GM12878 (cell line): ENCODE measurements around the gene SEC23A. TPM values are rescaled to one million over a fixed set of nuclear protein-coding genes. Genes with fewer than 3 reads are reported as not detected.

Experiments
- ASH2L ChIP-seq: fragments of 300-600, 200-600 bp; sonication (generic); IDR thresholded peaks from 2 replicates; pipeline ENCODE4 v1.6.1; 2017; ENCODE audit warnings: low read depth, mild to moderate bottlenecking, borderline replicate concordance
- BCL11A ChIP-seq: IDR thresholded peaks from 2 replicates; pipeline ENCODE4 v1.6.1; 2011; ENCODE audit warnings: low read depth, low read length
- BHLHE40 ChIP-seq, 2 experiments: fragments of 450-650 bp in 1 of 2; IDR thresholded peaks; 2 replicates each; pipeline ENCODE4 v1.6.1; 2011 to 2017; ENCODE audit warnings: low read depth in 2 of 2, borderline replicate concordance in 1 of 2, improper control_type of control experiment in 1 of 2, low read length in 1 of 2, mild to moderate bottlenecking in 1 of 2
- EP300 ChIP-seq, 2 experiments: fragments of 150-350 bp in 1 of 2; IDR thresholded peaks; 2 replicates each; pipeline ENCODE4 v1.6.1; 2011 to 2012; ENCODE audit warnings: low read depth in 2 of 2, low read length in 2 of 2, borderline replicate concordance in 1 of 2, improper control_type of control experiment in 1 of 2, inconsistent platforms in 1 of 2; ENCODE audit not compliant: control insufficient read depth in 1 of 2
- HDAC2 ChIP-seq: fragments of 200-600 bp; sonication (generic); IDR thresholded peaks from 2 replicates; pipeline ENCODE4 v1.6.1; 2017
- IKZF2 ChIP-seq, 2 experiments: fragments of 450-650 bp; IDR thresholded peaks; 2 replicates each; pipeline ENCODE4 v1.6.1; 2017; ENCODE audit warnings: mild to moderate bottlenecking in 2 of 2, moderate library complexity in 2 of 2
- MXI1 ChIP-seq: fragments of 150-350 bp; IDR thresholded peaks from 2 replicates; pipeline ENCODE4 v1.6.1; 2011; ENCODE audit warnings: low read depth, mild to moderate bottlenecking, inconsistent platforms, low read length, improper control_type of control experiment
- PAX8 ChIP-seq: fragments of 450-650 bp; IDR thresholded peaks from 2 replicates; pipeline ENCODE4 v1.6.1; 2017; ENCODE audit warnings: mild to moderate bottlenecking, moderate library complexity
- PML ChIP-seq: IDR thresholded peaks from 2 replicates; pipeline ENCODE4 v1.6.1; 2012; ENCODE audit warnings: low read length, inconsistent platforms
- RELA ChIP-seq: fragments of 450-650 bp; IDR thresholded peaks from 2 replicates; pipeline ENCODE4 v1.8.0; 2014; ENCODE audit warnings: borderline replicate concordance; ENCODE audit not compliant: partially characterized antibody
- RUNX3 ChIP-seq: IDR thresholded peaks from 2 replicates; pipeline ENCODE4 v1.6.1; 2012; ENCODE audit warnings: low read length, inconsistent platforms
- SUPT20H ChIP-seq: IDR thresholded peaks from 2 replicates; pipeline ENCODE4 v1.6.1; 2011; ENCODE audit warnings: low read depth, mild to moderate bottlenecking, low read length, moderate library complexity, borderline replicate concordance; ENCODE audit not compliant: control insufficient read depth
- YBX1 ChIP-seq: fragments of 450-650 bp; IDR thresholded peaks from 2 replicates; pipeline ENCODE4 v1.6.1; 2016; ENCODE audit warnings: antibody characterized with exemption
- ZNF217 ChIP-seq: fragments of 450-650 bp; IDR thresholded peaks from 2 replicates; pipeline ENCODE4 v1.6.1; 2017; ENCODE audit warnings: antibody characterized with exemption, mild to moderate bottlenecking
- ZNF274 ChIP-seq: IDR thresholded peaks from one replicate; pipeline ENCODE4 v1.8.0; 2011; ENCODE audit not compliant: insufficient read length, insufficient read depth
- ZSCAN29 ChIP-seq: fragments of 450-650 bp; IDR thresholded peaks from 2 replicates; pipeline ENCODE4 v1.6.1; 2017; ENCODE audit warnings: mild to moderate bottlenecking, moderate library complexity
- polyA plus RNA-seq, 11 experiments: library from polyadenylated mRNA; depleted of rRNA in 4 of 11; unstranded in 6 of 11; stranded (reverse) in 5 of 11; fragments of >200 nt; fragmentation: Nextera tagmentation in 4 of 11; fragmentation: Illumina TruSeq in 1 of 11; extraction: Ambion mirVana in 4 of 11; extraction: Trizol in 1 of 11; gene quantifications; 1 replicate in 1 of 11; 2 replicates in 10 of 11; pipeline versions ENCODE4 v1.2.1 to v1.2.3, GENCODE V29; 2011 to 2016; ENCODE audit warnings: inconsistent platforms in 2 of 11, missing spikeins in 2 of 11, low read depth in 1 of 11
- total RNA-seq, 4 experiments: library from RNA; depleted of rRNA in 3 of 4; stranded (reverse); fragments of >200 nt in 3 of 4; fragmentation: Illumina TruSeq in 1 of 4; extraction: Trizol in 1 of 4; gene quantifications; 2 replicates each; pipeline versions ENCODE4 v1.2.1 to v1.2.3, GENCODE V29; 2013 to 2021
- TF ChIP-seq, protein P1 (sequence below): fragments of 450-650 bp; IDR thresholded peaks from 2 replicates; pipeline ENCODE4 v1.6.1; 2017; ENCODE audit warnings: mild to moderate bottlenecking, moderate library complexity
- TF ChIP-seq, protein P2 (sequence below): IDR thresholded peaks from 2 replicates; pipeline ENCODE4 v1.6.1; 2012; ENCODE audit warnings: low read depth, low read length, improper control_type of control experiment
- TF ChIP-seq, protein P3 (sequence below): fragments of 450-650 bp; IDR thresholded peaks from 2 replicates; pipeline ENCODE4 v1.6.1; 2017; ENCODE audit warnings: antibody characterized with exemption, mild to moderate bottlenecking, moderate library complexity

Gene SEC23A
- total and polyA plus RNA-seq, 10 of the 15 experiments (the other 5 are each of a cell fraction or from before 2014, with no cell fraction given) = 13.6 to 63.8 (median 37.3) TPM

DNA sequence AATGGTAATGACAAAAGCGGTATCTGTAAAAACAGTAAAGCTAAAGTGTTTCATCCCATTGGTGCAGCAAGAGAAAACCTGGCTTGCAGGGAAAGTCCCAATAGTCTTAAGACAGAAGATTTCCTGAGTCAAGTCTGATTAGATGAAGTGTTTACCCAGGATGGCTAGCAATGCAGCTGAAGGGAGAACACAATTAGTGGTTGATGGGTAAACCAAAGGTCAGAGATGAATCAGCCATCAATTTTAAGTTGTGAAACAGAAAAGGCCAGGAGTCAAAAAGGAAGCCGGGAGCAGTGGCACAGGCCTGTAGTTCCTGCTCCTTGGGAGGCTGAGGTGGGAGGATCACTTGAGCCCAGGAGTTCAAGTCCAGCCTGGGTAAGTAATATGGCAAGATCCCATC, 52.6 kb downstream of the SEC23A start (continued):
- TF ChIP-seq, protein P1, sequence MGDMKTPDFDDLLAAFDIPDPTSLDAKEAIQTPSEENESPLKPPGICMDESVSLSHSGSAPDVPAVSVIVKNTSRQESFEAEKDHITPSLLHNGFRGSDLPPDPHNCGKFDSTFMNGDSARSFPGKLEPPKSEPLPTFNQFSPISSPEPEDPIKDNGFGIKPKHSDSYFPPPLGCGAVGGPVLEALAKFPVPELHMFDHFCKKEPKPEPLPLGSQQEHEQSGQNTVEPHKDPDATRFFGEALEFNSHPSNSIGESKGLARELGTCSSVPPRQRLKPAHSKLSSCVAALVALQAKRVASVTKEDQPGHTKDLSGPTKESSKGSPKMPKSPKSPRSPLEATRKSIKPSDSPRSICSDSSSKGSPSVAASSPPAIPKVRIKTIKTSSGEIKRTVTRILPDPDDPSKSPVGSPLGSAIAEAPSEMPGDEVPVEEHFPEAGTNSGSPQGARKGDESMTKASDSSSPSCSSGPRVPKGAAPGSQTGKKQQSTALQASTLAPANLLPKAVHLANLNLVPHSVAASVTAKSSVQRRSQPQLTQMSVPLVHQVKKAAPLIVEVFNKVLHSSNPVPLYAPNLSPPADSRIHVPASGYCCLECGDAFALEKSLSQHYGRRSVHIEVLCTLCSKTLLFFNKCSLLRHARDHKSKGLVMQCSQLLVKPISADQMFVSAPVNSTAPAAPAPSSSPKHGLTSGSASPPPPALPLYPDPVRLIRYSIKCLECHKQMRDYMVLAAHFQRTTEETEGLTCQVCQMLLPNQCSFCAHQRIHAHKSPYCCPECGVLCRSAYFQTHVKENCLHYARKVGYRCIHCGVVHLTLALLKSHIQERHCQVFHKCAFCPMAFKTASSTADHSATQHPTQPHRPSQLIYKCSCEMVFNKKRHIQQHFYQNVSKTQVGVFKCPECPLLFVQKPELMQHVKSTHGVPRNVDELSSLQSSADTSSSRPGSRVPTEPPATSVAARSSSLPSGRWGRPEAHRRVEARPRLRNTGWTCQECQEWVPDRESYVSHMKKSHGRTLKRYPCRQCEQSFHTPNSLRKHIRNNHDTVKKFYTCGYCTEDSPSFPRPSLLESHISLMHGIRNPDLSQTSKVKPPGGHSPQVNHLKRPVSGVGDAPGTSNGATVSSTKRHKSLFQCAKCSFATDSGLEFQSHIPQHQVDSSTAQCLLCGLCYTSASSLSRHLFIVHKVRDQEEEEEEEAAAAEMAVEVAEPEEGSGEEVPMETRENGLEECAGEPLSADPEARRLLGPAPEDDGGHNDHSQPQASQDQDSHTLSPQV = no peak
- TF ChIP-seq ZNF217 (no peak), YBX1 (no peak), RUNX3 (peak; percentile 60), BHLHE40 (IDR thresholded peaks at IDR 0.05; ENCODE audit: borderline replicate concordance in 1 of 2, low read depth in 2 of 2, low read length in 1 of 2) (no peak), MXI1 (no peak), ASH2L (no peak), PAX8 (no peak), ZSCAN29 (no peak), HDAC2 (no peak), SUPT20H (no peak), ZNF274 (no peak), PML (no peak), RELA (no peak), EP300 (IDR thresholded peaks at IDR 0.05; ENCODE audit: borderline replicate concordance in 1 of 2, control insufficient read depth in 1 of 2, low read depth in 2 of 2, low read length in 2 of 2) (no peak), BCL11A (0 out of 2 replicates have a peak, but pooled peaks have one; percentile 26), IKZF2 (IDR thresholded peaks at IDR 0.05) (peak; percentile 70 to 75)
- TF ChIP-seq, protein P2, sequence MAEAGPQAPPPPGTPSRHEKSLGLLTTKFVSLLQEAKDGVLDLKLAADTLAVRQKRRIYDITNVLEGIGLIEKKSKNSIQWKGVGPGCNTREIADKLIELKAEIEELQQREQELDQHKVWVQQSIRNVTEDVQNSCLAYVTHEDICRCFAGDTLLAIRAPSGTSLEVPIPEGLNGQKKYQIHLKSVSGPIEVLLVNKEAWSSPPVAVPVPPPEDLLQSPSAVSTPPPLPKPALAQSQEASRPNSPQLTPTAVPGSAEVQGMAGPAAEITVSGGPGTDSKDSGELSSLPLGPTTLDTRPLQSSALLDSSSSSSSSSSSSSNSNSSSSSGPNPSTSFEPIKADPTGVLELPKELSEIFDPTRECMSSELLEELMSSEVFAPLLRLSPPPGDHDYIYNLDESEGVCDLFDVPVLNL = no peak
- TF ChIP-seq, protein P3, sequence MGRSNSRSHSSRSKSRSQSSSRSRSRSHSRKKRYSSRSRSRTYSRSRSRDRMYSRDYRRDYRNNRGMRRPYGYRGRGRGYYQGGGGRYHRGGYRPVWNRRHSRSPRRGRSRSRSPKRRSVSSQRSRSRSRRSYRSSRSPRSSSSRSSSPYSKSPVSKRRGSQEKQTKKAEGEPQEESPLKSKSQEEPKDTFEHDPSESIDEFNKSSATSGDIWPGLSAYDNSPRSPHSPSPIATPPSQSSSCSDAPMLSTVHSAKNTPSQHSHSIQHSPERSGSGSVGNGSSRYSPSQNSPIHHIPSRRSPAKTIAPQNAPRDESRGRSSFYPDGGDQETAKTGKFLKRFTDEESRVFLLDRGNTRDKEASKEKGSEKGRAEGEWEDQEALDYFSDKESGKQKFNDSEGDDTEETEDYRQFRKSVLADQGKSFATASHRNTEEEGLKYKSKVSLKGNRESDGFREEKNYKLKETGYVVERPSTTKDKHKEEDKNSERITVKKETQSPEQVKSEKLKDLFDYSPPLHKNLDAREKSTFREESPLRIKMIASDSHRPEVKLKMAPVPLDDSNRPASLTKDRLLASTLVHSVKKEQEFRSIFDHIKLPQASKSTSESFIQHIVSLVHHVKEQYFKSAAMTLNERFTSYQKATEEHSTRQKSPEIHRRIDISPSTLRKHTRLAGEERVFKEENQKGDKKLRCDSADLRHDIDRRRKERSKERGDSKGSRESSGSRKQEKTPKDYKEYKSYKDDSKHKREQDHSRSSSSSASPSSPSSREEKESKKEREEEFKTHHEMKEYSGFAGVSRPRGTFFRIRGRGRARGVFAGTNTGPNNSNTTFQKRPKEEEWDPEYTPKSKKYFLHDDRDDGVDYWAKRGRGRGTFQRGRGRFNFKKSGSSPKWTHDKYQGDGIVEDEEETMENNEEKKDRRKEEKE = no peak
- TF ChIP-seq, all 136 proteins: peak for 9
